ENCODE results near the gene ELK3.

Gene ELK3

DNA sequence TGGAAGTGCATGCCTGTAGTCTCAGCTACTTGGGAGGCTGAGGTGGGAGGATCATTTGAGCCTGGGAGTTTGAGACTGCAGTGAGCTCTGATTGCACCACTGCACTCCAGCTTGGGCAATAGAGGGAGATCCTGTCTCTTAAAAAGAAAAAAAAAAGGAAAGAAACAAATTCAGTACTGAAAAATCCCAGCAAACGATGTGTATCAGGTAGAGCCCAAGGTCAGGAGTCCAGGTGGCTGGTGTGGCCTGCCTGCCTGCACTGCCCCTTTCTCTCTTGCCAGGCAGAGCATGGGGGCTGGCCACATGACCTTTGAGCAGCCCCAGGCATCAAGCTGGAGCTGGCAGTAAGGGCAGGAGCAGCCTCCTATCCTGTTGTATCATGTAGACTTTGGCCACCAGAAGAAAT is 31.8 kb downstream of the ELK3 start:
- H3K36me3 ChIP-seq (ENCODE audit: control insufficient read depth in 2 of 2, insufficient read depth in 2 of 2, low read length in 2 of 2): peaks cover 0 to 4% of the 10 kb centered on the region in 2 donors
- H3K9me3 ChIP-seq (ENCODE audit: control insufficient read depth in 2 of 2, low read length in 2 of 2): no peaks in the 10 kb centered on the region
- H3K9ac ChIP-seq (ENCODE audit: low read length in 2 of 2): no peak overlapping the region
- no peak overlapping the region for H3K27ac ChIP-seq (ENCODE audit: low read length)
- H3K4me1 ChIP-seq (ENCODE audit: control insufficient read depth, insufficient read depth, low read length): peaks cover 14% of the 10 kb centered on the region
- no peak overlapping the region for H3K4me3 ChIP-seq (ENCODE audit: low read length in 2 of 2)
- H3K27me3 ChIP-seq (ENCODE audit: control insufficient read depth in 1 of 2, insufficient read depth in 2 of 2, low read length in 2 of 2): no peaks in the 10 kb centered on the region

DNA sequence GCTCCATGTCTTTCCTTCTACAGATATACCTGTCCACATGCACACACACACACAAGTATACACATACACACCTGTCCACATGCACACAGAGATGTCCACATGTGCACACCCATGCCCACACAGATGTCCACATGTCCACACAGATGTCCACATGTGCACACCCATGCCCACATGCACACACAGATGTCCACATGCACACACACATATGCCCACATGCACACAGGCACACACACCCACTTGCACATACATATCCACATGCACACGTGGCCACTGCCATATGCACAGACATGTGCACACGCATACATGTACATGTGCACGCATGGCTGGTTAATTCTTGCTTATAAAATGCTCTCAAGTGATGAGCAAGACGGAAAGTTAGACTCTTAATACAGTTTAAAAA is 32.2 kb downstream of the ELK3 start:
- no peaks in the 10 kb centered on the region for H3K27me3 ChIP-seq (ENCODE audit: control insufficient read depth in 1 of 2, insufficient read depth in 2 of 2, low read length in 2 of 2)
- no peaks in the 10 kb centered on the region for H3K9me3 ChIP-seq (ENCODE audit: control insufficient read depth in 2 of 2, low read length in 2 of 2)
- H3K36me3 ChIP-seq (ENCODE audit: control insufficient read depth in 2 of 2, insufficient read depth in 2 of 2, low read length in 2 of 2): peaks cover 0 to 4% of the 10 kb centered on the region in 2 donors
- H3K4me1 ChIP-seq (ENCODE audit: control insufficient read depth, insufficient read depth, low read length): peaks cover 16% of the 10 kb centered on the region
- no peak overlapping the region for H3K27ac ChIP-seq (ENCODE audit: low read length)
- H3K9ac ChIP-seq (ENCODE audit: low read length in 2 of 2): no peak overlapping the region
- no peak overlapping the region for H3K4me3 ChIP-seq (ENCODE audit: low read length in 2 of 2)

DNA sequence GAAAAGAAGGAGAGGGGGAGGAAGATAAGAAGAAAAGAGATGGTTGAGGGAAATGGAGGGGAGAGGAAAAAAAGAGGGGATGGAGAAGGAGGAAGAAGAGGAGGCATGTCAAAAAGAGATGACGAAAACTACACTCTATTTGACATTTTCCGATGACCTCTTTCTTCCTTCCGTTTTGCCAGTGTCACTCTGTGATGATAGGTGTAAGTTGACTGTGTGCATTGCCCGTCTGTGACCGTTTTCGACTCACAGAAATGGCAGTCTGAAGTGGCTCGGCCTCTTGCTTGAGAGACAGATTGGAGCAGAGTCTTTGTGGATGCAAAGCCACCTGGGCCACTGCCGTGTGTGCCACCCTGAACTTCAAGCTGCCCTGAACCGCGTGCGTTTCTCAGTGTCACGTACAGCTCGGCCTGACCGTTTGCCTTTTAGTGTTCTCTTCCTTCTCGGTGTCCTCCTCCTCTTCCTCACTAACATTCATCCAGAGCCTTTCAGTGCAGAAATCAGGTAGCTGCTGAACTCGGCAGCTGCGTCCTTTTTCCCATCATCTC is 32.7 kb downstream of the ELK3 start:
- Histone ChIP-seq H3K36me3 (ENCODE audit: control insufficient read depth in 2 of 2, insufficient read depth in 2 of 2, low read length in 2 of 2) (peaks cover 0 to 4% of the 10 kb centered on the region in 2 donors), H3K27ac (ENCODE audit: low read length) (no peak overlapping the region), H3K27me3 (ENCODE audit: control insufficient read depth in 1 of 2, insufficient read depth in 2 of 2, low read length in 2 of 2) (no peaks in the 10 kb centered on the region), H3K4me3 (ENCODE audit: low read length in 2 of 2) (no peak overlapping the region), H3K9ac (ENCODE audit: low read length in 2 of 2) (no peak overlapping the region), H3K4me1 (ENCODE audit: control insufficient read depth, insufficient read depth, low read length) (peaks cover 20% of the 10 kb centered on the region), H3K9me3 (ENCODE audit: control insufficient read depth in 2 of 2, low read length in 2 of 2) (no peaks in the 10 kb centered on the region)

DNA sequence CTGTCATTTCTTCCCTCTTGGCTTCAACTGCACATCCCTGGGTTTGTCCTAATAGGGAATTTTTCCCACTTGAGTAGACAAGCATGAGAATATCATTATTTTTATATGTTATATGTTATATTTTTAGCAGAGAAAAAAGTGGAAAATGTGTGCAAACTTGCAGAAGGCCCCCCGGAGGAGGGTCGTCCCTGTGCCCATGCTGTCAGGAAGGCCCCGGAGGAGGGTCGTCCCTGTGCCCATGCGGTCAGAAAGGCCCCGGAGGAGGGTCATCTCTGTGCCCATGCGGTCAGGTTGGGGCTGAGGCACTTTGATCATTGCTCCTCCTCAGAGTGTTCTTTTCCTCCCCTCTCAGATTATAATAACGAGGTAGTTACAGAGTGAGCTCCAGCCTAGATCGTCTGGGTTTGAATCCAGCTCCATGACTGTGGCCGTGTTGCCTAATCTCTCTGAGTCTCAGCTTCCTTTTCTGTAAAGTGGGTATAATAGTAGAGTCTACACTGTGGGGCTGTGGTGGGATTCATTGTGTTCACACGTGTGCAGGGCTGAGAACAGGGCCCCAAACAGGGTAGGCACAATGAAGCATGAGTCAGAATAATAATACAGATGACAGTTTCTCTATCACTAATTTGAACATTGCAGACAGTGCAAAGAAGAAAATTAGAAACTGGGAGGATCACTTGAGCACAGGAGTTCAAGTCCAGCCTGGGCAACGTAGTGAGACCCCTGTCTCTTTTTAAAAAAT is 33.4 kb downstream of the ELK3 start:
- Histone ChIP-seq H3K27ac (ENCODE audit: low read length) (no peak overlapping the region), H3K9me3 (ENCODE audit: control insufficient read depth in 2 of 2, low read length in 2 of 2) (no peaks in the 10 kb centered on the region), H3K9ac (ENCODE audit: low read length in 2 of 2) (no peak overlapping the region), H3K4me1 (ENCODE audit: control insufficient read depth, insufficient read depth, low read length) (peaks cover 20% of the 10 kb centered on the region), H3K4me3 (ENCODE audit: low read length in 2 of 2) (no peak overlapping the region), H3K36me3 (ENCODE audit: control insufficient read depth in 2 of 2, insufficient read depth in 2 of 2, low read length in 2 of 2) (peaks cover 0 to 4% of the 10 kb centered on the region in 2 donors), H3K27me3 (ENCODE audit: control insufficient read depth in 1 of 2, insufficient read depth in 2 of 2, low read length in 2 of 2) (no peaks in the 10 kb centered on the region)

DNA sequence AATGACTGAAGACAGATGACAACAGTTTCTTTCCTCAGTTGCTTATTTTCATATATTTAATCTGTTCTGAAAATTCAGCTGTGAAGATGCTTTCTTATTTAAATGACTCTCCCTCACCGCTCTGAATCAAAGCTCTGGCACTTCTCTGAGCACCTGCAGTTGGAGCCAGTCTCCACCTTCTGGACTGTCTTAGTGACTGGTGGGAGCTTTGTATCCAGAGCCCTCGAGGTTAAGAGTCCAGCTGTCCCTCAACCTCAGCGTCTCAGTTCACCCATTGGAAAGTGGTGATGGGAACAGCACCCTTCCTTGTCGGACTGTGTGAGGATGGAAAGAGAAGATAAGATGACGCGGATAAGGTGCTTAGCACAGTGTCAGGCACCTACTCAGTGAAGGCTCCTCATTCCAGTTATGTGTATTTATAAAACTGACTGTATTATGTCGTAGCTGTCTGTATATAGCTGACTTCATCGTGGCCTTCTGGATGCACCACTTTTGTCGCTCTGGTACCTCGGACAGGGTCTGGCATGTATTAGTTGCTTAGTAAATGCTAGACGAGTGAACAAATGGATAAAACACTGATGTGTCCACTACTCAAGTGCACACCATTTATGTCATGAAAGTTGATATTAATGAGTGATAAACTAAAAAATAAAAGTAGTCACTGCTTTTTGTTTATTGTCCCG is 34.5 kb downstream of the ELK3 start:
- H3K27me3 ChIP-seq (ENCODE audit: control insufficient read depth in 1 of 2, insufficient read depth in 2 of 2, low read length in 2 of 2): no peaks in the 10 kb centered on the region
- H3K4me1 ChIP-seq (ENCODE audit: control insufficient read depth, insufficient read depth, low read length): peaks cover 28% of the 10 kb centered on the region
- H3K36me3 ChIP-seq (ENCODE audit: control insufficient read depth in 2 of 2, insufficient read depth in 2 of 2, low read length in 2 of 2): peaks cover 0 to 4% of the 10 kb centered on the region in 2 donors
- no peak overlapping the region for H3K27ac ChIP-seq (ENCODE audit: low read length)
- H3K4me3 ChIP-seq (ENCODE audit: low read length in 2 of 2): no peak overlapping the region
- H3K9me3 ChIP-seq (ENCODE audit: control insufficient read depth in 2 of 2, low read length in 2 of 2): no peaks in the 10 kb centered on the region
- H3K9ac ChIP-seq (ENCODE audit: low read length in 2 of 2): no peak overlapping the region

DNA sequence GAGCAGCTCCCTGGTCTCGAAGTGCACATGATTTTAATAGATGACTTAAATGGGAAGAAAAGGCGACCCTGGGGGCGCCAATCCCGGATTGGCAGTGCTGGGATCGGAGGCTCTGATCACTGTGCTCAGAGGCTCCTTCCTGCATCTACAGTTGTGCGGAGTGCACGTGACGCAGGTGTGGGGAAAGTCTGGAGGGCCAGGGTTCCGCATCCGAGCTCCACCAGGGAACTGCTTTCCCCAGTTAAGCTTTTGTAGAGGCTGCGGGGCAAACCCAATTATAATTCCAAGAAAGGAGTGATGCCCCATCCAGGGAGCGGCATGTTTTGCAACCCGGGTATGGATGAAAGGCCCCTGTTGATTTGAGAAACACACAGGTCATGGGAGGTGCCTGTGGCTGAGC is 36.5 kb downstream of the ELK3 start:
- H3K4me1 ChIP-seq (ENCODE audit: control insufficient read depth, insufficient read depth, low read length): peaks cover 33% of the 10 kb centered on the region

DNA sequence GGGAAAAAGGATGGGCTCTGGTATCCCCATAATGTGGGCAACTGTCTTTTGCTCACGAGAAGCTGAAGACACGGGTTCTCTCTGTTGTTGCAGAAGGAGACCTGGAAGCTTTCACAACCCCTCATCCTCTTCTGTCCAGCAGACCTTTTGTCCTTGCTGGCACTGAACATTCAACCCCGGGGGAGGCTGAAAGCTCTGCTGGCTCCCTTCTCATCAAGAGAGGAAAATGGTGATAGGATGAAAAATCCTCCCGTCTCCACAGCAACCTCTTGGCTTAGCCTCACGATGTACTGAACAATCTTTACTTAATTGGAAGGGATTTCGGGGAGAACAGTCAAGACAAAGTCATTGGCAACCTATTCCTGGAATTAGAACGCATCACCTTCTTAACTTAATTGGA is 39.0 kb downstream of the ELK3 start:
- peaks cover 59% of the 10 kb centered on the region for H3K4me1 ChIP-seq (ENCODE audit: control insufficient read depth, insufficient read depth, low read length)
- no peak overlapping the region for H3K4me3 ChIP-seq (ENCODE audit: low read length in 2 of 2)
- peaks cover 0 to 2% of the 10 kb centered on the region in 2 donors for H3K36me3 ChIP-seq (ENCODE audit: control insufficient read depth in 2 of 2, insufficient read depth in 2 of 2, low read length in 2 of 2)
- H3K9me3 ChIP-seq (ENCODE audit: control insufficient read depth in 2 of 2, low read length in 2 of 2): no peaks in the 10 kb centered on the region
- no peaks in the 10 kb centered on the region for H3K27me3 ChIP-seq (ENCODE audit: control insufficient read depth in 1 of 2, insufficient read depth in 2 of 2, low read length in 2 of 2)
- peak overlapping the region; percentile 99 for H3K27ac ChIP-seq (ENCODE audit: low read length)
- peak overlapping the region in 1 of 2 donors; percentile 49 for H3K9ac ChIP-seq (ENCODE audit: low read length in 2 of 2)

More for the DNA sequence above, 36.5 kb downstream of the ELK3 start:
- Histone ChIP-seq H3K4me3 (ENCODE audit: low read length in 2 of 2) (no peak overlapping the region), H3K9ac (ENCODE audit: low read length in 2 of 2) (no peak overlapping the region), H3K27me3 (ENCODE audit: control insufficient read depth in 1 of 2, insufficient read depth in 2 of 2, low read length in 2 of 2) (no peaks in the 10 kb centered on the region), H3K27ac (ENCODE audit: low read length) (peak overlapping the region; percentile 55), H3K36me3 (ENCODE audit: control insufficient read depth in 2 of 2, insufficient read depth in 2 of 2, low read length in 2 of 2) (peaks cover 0 to 4% of the 10 kb centered on the region in 2 donors), H3K9me3 (ENCODE audit: control insufficient read depth in 2 of 2, low read length in 2 of 2) (no peaks in the 10 kb centered on the region)

DNA sequence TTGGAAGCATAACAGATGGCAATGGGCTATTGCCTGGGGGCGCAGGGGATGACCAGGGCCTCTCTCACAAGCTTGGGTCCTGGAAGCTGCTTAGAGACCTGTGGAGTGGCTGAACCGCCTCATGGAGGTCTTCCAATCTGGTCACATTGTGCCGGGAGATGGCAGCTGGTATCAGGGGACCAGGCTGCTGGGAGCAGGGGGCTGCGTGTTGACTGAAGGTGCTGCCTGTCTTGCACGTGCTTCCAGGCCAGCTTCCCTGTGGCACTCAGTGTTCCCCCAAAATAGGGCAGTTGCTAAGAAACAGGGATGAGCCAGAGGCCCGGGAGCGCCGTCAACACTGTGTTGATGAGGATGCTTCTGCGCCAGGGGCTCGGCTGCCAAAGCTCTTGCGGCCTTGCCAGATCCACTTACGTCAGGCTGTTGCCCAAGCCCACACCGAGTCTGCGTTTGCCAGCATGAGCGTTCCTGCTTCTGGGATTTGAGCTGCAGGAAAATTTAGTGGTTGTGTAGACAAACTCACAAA is 39.8 kb downstream of the ELK3 start:
- Histone ChIP-seq H3K9me3 (ENCODE audit: control insufficient read depth in 2 of 2, low read length in 2 of 2) (no peaks in the 10 kb centered on the region), H3K4me3 (ENCODE audit: low read length in 2 of 2) (peak overlapping the region in 1 of 2 donors; percentile 58), H3K4me1 (ENCODE audit: control insufficient read depth, insufficient read depth, low read length) (peaks cover 67% of the 10 kb centered on the region), H3K9ac (ENCODE audit: low read length in 2 of 2) (peak overlapping the region; percentile 49 to 68), H3K27me3 (ENCODE audit: control insufficient read depth in 1 of 2, insufficient read depth in 2 of 2, low read length in 2 of 2) (no peaks in the 10 kb centered on the region), H3K27ac (ENCODE audit: low read length) (peak overlapping the region; percentile 99), H3K36me3 (ENCODE audit: control insufficient read depth in 2 of 2, insufficient read depth in 2 of 2, low read length in 2 of 2) (no peaks in the 10 kb centered on the region)

DNA sequence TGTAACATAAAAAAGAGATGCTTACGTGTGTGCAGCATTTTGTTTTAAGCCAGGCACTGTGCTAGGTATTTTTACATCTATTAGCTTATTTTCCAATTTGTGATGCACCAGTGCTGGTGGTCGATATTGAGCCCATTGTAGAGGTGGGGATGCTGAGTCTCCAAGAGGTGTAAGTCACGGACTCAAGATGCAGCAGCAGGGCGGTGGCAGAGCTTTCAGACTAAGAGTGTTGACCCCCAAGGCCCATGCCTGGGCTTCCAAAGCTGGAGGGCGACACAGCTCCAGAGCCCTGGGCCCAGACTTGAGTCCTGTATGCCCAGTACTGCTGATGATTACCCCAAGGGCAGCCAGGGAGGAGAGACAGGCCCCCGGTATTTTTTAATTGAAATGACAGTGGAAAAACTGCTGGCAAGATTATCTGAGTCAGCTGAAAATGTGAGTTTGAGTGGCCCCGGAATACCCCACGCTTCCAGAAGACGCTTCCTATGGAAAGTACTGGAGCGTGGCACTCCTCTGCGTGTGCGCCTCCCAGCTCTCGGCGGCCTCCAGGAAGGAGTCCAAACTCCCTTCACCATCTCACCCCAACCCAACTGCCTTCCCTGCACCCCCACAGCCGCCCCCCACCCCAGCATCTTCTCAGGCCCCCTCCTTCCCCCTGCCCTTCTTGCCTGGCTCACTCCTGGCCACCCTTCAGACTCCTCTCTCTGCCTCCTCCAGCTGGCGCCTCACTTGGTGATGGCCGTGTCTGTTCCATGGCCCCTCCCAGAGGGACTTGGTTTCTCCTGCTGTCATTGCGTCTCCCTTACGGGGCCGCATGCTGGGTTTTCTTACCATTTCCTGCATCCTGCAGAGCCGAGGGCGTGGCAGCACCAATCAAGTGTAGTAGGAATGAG is 40.7 kb downstream of the ELK3 start:
- Histone ChIP-seq H3K9ac (ENCODE audit: low read length in 2 of 2) (peak overlapping the region; percentile 47 to 60), H3K4me1 (ENCODE audit: control insufficient read depth, insufficient read depth, low read length) (peaks cover 75% of the 10 kb centered on the region), H3K4me3 (ENCODE audit: low read length in 2 of 2) (peak overlapping the region; percentile 12 to 58)

DNA sequence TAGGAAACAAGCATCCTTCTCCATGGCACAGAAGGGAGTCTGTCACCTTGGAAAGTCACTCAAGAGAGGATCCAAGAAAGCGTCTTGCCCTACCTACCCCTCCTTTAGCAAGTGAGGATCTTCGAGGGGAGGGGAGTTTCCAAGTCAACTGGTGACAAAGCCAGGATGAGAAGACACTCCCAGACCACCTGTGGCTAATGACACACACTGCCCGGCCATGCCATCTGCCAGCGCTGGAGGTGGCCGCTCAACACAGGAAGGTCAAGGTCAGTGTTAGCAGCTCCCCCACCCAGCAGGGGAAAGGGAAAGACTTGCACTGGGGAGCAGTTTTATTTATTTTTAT is 41.3 kb downstream of the ELK3 start:
- peak overlapping the region; percentile 99 for H3K27ac ChIP-seq (ENCODE audit: low read length)
- H3K4me1 ChIP-seq (ENCODE audit: control insufficient read depth, insufficient read depth, low read length): peaks cover 81% of the 10 kb centered on the region
- no peak overlapping the region for H3K4me3 ChIP-seq (ENCODE audit: low read length in 2 of 2)
- peak overlapping the region; percentile 13 to 47 for H3K9ac ChIP-seq (ENCODE audit: low read length in 2 of 2)
- H3K36me3 ChIP-seq (ENCODE audit: control insufficient read depth in 2 of 2, insufficient read depth in 2 of 2, low read length in 2 of 2): no peaks in the 10 kb centered on the region
- H3K27me3 ChIP-seq (ENCODE audit: control insufficient read depth in 1 of 2, insufficient read depth in 2 of 2, low read length in 2 of 2): no peaks in the 10 kb centered on the region
- H3K9me3 ChIP-seq (ENCODE audit: control insufficient read depth in 2 of 2, low read length in 2 of 2): no peaks in the 10 kb centered on the region

More for the DNA sequence above, 40.7 kb downstream of the ELK3 start:
- Histone ChIP-seq H3K36me3 (ENCODE audit: control insufficient read depth in 2 of 2, insufficient read depth in 2 of 2, low read length in 2 of 2) (no peaks in the 10 kb centered on the region), H3K27ac (ENCODE audit: low read length) (peak overlapping the region; percentile 99), H3K9me3 (ENCODE audit: control insufficient read depth in 2 of 2, low read length in 2 of 2) (no peaks in the 10 kb centered on the region), H3K27me3 (ENCODE audit: control insufficient read depth in 1 of 2, insufficient read depth in 2 of 2, low read length in 2 of 2) (no peaks in the 10 kb centered on the region)

All from stomach smooth muscle (tissue), 2 donors.